Measurements from ENCODE around the gene KCNH2.

DNA sequence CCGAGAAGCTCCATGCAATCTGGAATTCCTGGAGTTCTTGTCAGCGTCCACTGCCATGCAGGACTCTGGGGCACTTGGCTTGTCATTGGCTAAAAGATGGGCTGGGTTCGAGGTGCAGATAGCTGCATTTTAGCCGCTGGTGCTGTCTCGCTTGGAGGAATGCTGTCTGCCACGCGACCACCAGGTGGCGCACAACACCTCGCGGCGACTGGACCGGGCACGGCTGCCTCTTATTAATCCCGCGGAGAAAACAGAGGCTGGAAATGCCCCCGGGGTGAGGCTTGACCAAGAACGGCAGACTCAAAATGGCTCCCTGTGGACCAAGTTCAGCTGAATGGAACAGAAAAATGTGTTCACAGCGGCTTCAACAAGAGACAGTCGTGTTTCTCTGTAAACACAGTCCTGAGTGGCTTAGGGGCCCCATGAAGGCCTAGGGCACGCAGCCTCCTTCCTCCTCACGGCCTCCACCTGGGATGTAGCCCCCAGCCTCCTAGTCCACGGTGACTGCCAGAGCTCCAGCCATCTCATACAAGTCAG is 79.6 kb downstream of the KCNH2 start:
- TF ChIP-seq, protein P1, sequence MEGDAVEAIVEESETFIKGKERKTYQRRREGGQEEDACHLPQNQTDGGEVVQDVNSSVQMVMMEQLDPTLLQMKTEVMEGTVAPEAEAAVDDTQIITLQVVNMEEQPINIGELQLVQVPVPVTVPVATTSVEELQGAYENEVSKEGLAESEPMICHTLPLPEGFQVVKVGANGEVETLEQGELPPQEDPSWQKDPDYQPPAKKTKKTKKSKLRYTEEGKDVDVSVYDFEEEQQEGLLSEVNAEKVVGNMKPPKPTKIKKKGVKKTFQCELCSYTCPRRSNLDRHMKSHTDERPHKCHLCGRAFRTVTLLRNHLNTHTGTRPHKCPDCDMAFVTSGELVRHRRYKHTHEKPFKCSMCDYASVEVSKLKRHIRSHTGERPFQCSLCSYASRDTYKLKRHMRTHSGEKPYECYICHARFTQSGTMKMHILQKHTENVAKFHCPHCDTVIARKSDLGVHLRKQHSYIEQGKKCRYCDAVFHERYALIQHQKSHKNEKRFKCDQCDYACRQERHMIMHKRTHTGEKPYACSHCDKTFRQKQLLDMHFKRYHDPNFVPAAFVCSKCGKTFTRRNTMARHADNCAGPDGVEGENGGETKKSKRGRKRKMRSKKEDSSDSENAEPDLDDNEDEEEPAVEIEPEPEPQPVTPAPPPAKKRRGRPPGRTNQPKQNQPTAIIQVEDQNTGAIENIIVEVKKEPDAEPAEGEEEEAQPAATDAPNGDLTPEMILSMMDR (IDR thresholded peaks at IDR 0.05), result peak in 2 of 3 experiments; percentile 91 to 96
- TF ChIP-seq EP300 (IDR thresholded peaks at IDR 0.05) (no peak), POLR2A (IDR thresholded peaks at IDR 0.05; ENCODE audit: low read depth) (no peak), POLR2AphosphoS5 (IDR thresholded peaks at IDR 0.05) (peak in 1 of 2 donors; percentile 21)
